ENCODE measurements around the gene ZNF609. TPM values are rescaled to one million over a fixed set of nuclear protein-coding genes. Genes with fewer than 3 reads are reported as not detected.
A peak's percentile ranks its signal among the peaks of the same experiment; 100 is the strongest.

ZNF609 gene
- total RNA-seq, 6 experiments from 2014 or later, result 19.7 to 22.1 (median 20.4) TPM

GRCh38 chr15:64698823-64699222 is 238.4 kb downstream of the ZNF609 start:
- H3K9me3 Mint-ChIP-seq, result no peaks in the 10 kb centered on the region
- peaks cover 1% of the 10 kb centered on the region for H3K27me3 Mint-ChIP-seq (ENCODE audit: insufficient read depth)
- H3K27ac Mint-ChIP-seq, result peak overlapping the region; percentile 59
- peaks cover 14% of the 10 kb centered on the region for H3K36me3 Mint-ChIP-seq (ENCODE audit: low read depth)
- DNase-seq, result no peak
- H3K4me1 Mint-ChIP-seq (ENCODE audit: low read depth), result peaks cover 68% of the 10 kb centered on the region
- no peak for TF ChIP-seq CTCF (IDR thresholded peaks at IDR 0.05)
- H3K4me3 Mint-ChIP-seq, result peak overlapping the region; percentile 63

DNA sequence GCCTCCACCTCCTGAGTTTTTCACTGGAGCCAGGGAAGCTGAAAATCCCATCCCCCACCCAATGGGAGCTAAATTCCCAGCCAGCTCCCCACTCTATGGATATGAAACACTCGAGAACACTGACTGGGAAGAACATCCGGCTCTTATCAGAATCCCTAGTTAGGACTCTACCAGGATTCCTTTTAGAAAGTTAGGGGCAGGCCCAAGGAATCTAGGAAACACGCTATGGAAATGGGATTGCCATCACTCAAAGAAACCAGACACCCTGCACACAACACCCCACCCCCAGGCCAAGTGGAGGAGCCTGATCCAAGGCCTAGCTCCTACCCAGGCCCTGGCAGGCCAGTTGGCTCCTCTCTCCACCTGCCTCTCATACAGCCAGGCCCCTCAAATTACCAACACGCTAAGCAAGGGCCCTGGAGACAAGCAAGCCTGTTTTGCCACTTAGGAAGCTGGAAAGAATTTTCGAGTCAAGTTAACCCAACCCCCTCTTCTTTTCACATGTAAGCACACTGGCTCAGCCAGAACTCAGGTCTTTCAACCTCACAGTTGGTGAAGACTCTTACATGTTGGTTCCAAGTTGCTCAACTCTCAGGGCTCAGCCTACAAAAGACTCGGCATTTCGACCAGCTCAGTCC is 239.5 kb downstream of the ZNF609 start:
- H3K36me3 Mint-ChIP-seq (ENCODE audit: low read depth), result peaks cover 14% of the 10 kb centered on the region
- DNase-seq, result no peak
- no peaks in the 10 kb centered on the region for H3K9me3 Mint-ChIP-seq
- H3K27me3 Mint-ChIP-seq (ENCODE audit: insufficient read depth), result peaks cover 1% of the 10 kb centered on the region
- TF ChIP-seq CTCF (IDR thresholded peaks at IDR 0.05), result no peak
- peaks cover 69% of the 10 kb centered on the region for H3K4me1 Mint-ChIP-seq (ENCODE audit: low read depth)
- peak overlapping the region; percentile 63 for H3K4me3 Mint-ChIP-seq
- peak overlapping the region; percentile 26 for H3K27ac Mint-ChIP-seq

GRCh38 chr15:64701051-64701450 is 240.7 kb downstream of the ZNF609 start:
- Mint-ChIP-seq H3K4me1 (ENCODE audit: low read depth) (peaks cover 62% of the 10 kb centered on the region), H3K27ac (peak overlapping the region; percentile 65; the same call in 1 of the 2 replicates), H3K4me3 (peak overlapping the region; percentile 87), H3K27me3 (ENCODE audit: insufficient read depth) (peaks cover 1% of the 10 kb centered on the region), H3K9me3 (no peaks in the 10 kb centered on the region), H3K36me3 (ENCODE audit: low read depth) (peaks cover 8% of the 10 kb centered on the region)
- no peak for TF ChIP-seq CTCF (IDR thresholded peaks at IDR 0.05)
- no peak for DNase-seq

DNA sequence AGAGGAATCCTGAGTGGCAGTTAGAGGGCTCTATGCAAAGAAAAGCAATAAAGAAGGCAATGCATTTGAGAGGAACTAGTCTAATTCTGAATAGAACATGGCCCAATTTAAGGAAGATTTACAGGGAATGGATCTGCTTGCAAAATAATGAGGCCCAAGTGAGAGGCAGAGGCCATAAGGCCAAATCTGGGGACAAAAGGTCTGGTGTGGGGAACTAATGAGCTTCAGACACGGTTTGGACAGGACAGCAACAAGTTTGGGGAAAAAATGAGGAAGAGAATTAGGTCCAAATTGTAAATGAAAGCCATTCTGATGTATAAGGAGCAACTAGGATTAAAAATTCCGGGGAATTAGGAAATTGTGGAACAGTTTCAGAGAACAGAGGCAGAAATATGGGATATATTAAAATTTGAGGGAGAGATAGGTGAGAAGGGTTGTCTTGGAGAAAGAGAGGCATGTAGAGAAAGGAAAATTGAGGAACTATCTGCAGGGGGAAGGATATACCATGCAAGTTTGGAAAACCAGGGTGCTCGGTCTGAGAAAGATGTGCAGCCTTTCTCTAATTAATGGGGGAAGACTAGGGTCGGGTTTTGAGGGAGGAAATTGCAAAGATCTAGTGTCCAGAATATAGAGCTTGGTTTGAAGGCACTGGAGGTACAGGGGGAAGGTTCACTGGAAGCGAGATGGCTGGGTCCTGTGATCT is 241.3 kb downstream of the ZNF609 start:
- H3K9me3 Mint-ChIP-seq, result no peaks in the 10 kb centered on the region
- DNase-seq, result no peak
- peaks cover 8% of the 10 kb centered on the region for H3K36me3 Mint-ChIP-seq (ENCODE audit: low read depth)
- H3K27ac Mint-ChIP-seq, result peak overlapping the region; percentile 65
- peaks cover 62% of the 10 kb centered on the region for H3K4me1 Mint-ChIP-seq (ENCODE audit: low read depth)
- TF ChIP-seq CTCF (IDR thresholded peaks at IDR 0.05), result no peak
- peak overlapping the region; percentile 87 for H3K4me3 Mint-ChIP-seq
- H3K27me3 Mint-ChIP-seq (ENCODE audit: insufficient read depth), result peaks cover 1% of the 10 kb centered on the region

DNA sequence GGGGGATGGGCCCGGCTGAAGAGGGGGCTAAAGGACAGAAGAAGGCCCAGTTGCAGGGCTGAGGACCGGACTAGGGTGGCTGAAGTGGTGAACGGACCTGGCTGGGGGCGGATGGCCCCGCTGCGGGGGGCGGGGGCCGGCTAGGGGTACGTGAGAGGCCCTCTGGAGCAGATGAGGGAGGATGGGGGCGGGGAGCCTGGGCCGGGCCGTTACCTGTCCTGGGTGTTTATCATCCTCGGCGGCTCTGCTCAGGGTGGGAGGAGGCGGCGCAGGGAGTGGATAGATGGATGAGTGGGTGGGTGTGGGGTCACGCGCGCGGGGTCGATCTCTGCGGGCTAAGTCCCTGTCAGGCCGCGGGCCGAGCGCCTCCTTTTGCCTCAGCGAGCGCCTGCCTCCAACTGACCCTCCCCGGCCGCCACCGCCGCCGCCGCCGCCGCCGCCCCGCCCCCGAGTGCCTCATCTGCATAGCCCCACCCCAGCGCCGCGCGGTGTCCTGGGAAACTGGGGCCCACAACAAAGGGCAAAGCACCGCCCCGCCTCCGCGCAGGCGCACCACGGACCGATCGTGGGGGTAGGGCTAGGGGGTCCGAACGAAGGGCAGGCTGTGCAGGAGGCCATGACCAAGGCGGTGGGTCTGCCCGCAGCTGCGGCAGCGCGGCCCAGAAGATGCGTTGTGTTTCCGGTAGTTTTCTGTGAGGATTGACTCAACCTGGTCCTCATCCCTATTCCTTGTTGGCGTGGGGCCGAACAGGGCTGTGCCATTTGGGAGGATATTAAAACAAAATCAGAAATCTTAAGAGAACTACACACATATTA is 242.6 kb downstream of the ZNF609 start:
- Mint-ChIP-seq H3K9me3 (no peaks in the 10 kb centered on the region), H3K27me3 (ENCODE audit: insufficient read depth) (peaks cover 1% of the 10 kb centered on the region), H3K27ac (peak overlapping the region; percentile 65), H3K4me1 (ENCODE audit: low read depth) (peaks cover 50% of the 10 kb centered on the region), H3K36me3 (ENCODE audit: low read depth) (peaks cover 8% of the 10 kb centered on the region), H3K4me3 (peak overlapping the region; percentile 87)
- peak; percentile 85 for DNase-seq
- TF ChIP-seq CTCF (IDR thresholded peaks at IDR 0.05), result 0 out of 2 replicates have a peak, but pooled peaks have one; percentile 15

Measured in HFFc6 (cell line).